ENCODE data around the gene TSSC4. TPM values are rescaled to one million over a fixed set of nuclear protein-coding genes. Genes with fewer than 3 reads are reported as not detected.

Gene TSSC4
- total RNA-seq, 1 donor from 2014 or later, result 37.6 TPM

DNA sequence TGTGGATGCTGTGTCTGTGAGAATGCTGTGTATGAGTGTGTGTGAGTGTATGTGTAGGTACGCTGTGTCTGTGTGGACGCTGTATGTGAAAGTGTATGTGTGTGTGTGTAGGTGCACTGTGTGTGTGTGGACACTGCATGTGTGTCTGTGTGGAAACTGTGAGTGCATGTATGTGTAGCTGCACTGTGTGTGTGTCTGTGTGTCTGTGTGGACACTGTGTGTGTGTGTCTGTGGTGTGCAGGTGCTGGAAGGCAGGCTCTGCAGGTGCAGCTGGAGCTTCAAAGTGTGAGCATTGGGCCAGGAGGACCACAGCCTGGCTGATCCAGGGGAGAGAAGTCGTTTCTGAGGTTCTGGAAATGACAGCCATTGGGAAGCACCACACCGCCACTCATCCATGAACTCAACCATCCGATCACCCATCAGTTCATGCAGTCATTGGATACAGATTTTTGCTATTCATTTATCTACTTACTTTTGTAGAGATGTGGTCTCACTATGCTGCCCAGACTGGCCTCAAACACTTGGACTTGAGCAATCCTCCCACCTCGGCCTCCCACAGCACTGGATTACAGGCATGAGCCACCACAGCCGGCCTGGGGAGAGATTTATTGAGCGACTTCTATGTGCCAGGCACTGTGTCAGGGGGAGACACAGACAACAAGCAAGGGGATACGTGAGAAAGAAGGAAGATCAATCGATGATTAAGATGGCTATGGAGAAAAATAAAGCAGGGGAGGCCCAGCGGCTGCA is 34.1 kb downstream of the TSSC4 start:
- Histone ChIP-seq H3K27ac (no peak overlapping the region), H3K27me3 (no peaks in the 10 kb centered on the region), H3K4me3 (no peak overlapping the region), H3K36me3 (no peaks in the 10 kb centered on the region), H3K9me3 (no peaks in the 10 kb centered on the region), H3K4me1 (no peaks in the 10 kb centered on the region)
- intact Hi-C loops (cut with DNase I), result no loop called here
- TF ChIP-seq POLR2AphosphoS5 (IDR thresholded peaks at IDR 0.05; ENCODE audit: insufficient read depth in 1 of 2, low read depth in 1 of 2) (no peak), POLR2A (IDR thresholded peaks at IDR 0.05) (no peak)
- TF ChIP-seq, protein P1, sequence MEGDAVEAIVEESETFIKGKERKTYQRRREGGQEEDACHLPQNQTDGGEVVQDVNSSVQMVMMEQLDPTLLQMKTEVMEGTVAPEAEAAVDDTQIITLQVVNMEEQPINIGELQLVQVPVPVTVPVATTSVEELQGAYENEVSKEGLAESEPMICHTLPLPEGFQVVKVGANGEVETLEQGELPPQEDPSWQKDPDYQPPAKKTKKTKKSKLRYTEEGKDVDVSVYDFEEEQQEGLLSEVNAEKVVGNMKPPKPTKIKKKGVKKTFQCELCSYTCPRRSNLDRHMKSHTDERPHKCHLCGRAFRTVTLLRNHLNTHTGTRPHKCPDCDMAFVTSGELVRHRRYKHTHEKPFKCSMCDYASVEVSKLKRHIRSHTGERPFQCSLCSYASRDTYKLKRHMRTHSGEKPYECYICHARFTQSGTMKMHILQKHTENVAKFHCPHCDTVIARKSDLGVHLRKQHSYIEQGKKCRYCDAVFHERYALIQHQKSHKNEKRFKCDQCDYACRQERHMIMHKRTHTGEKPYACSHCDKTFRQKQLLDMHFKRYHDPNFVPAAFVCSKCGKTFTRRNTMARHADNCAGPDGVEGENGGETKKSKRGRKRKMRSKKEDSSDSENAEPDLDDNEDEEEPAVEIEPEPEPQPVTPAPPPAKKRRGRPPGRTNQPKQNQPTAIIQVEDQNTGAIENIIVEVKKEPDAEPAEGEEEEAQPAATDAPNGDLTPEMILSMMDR (IDR thresholded peaks at IDR 0.05), result no peak
- DNase-seq (ENCODE audit: extremely low spot score in 2 of 2), result no peak

- H3K36me3 ChIP-seq, result no peaks in the 10 kb centered on the region
- no peak overlapping the region for H3K27ac ChIP-seq
- no peaks in the 10 kb centered on the region for H3K4me1 ChIP-seq
- no peak overlapping the region for H3K4me3 ChIP-seq
- intact Hi-C loops (cut with DNase I), result no loop called here
- TF ChIP-seq POLR2AphosphoS5 (IDR thresholded peaks at IDR 0.05; ENCODE audit: insufficient read depth in 1 of 2, low read depth in 1 of 2) (no peak), POLR2A (IDR thresholded peaks at IDR 0.05) (no peak)
- TF ChIP-seq, protein P1 (IDR thresholded peaks at IDR 0.05), result no peak
- H3K9me3 ChIP-seq, result no peaks in the 10 kb centered on the region
- no peaks in the 10 kb centered on the region for H3K27me3 ChIP-seq
- no peak for DNase-seq (ENCODE audit: extremely low spot score in 2 of 2)
Measured at GRCh38 chr11:2435288-2436012, 34.9 kb downstream of the TSSC4 start.

GRCh38 chr11:2436013-2436520 is 35.5 kb downstream of the TSSC4 start:
- TF ChIP-seq, protein P1 (IDR thresholded peaks at IDR 0.05), result no peak
- no peak for TF ChIP-seq POLR2A (IDR thresholded peaks at IDR 0.05)
- TF ChIP-seq POLR2AphosphoS5 (IDR thresholded peaks at IDR 0.05; ENCODE audit: insufficient read depth in 1 of 2, low read depth in 1 of 2), result no peak
- no peaks in the 10 kb centered on the region for H3K9me3 ChIP-seq
- no peaks in the 10 kb centered on the region for H3K4me1 ChIP-seq
- H3K27me3 ChIP-seq, result no peaks in the 10 kb centered on the region
- H3K36me3 ChIP-seq, result no peaks in the 10 kb centered on the region
- no peak overlapping the region for H3K27ac ChIP-seq
- no peak overlapping the region for H3K4me3 ChIP-seq
- intact Hi-C loops (cut with DNase I), result no loop called here
- DNase-seq (ENCODE audit: extremely low spot score in 2 of 2), result no peak

DNA sequence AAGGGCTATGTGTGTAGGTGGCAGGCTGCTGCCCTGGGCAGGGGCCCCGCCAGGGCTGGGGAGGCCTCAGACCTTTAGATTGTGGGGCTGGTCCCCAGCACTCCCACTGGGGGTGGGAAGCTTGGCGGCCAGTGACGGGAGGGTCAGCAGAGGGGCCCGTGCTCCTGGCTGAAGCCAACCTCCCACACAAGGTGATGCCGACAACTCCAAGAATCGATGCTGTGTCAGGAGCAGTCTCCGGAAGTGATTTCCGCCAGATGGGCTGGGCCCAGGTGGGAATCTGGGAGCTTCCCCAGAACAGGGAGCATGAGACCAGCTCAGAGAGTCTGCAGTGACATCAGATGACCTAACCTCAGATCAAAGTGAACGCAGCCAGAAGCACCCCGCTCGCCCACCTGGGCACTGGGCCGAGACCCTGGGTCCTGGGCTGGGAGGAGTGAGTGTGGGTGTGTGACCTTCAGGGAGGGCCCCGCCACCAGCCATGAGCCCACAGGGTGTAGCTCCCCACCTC is 36.0 kb downstream of the TSSC4 start:
- DNase-seq (ENCODE audit: extremely low spot score in 2 of 2), result no peak
- intact Hi-C loops (cut with DNase I), result no loop called here
- Histone ChIP-seq H3K4me1 (no peaks in the 10 kb centered on the region), H3K36me3 (no peaks in the 10 kb centered on the region), H3K27me3 (no peaks in the 10 kb centered on the region), H3K4me3 (no peak overlapping the region), H3K27ac (no peak overlapping the region), H3K9me3 (no peaks in the 10 kb centered on the region)
- TF ChIP-seq POLR2AphosphoS5 (IDR thresholded peaks at IDR 0.05; ENCODE audit: insufficient read depth in 1 of 2, low read depth in 1 of 2) (no peak), POLR2A (IDR thresholded peaks at IDR 0.05) (no peak)
- TF ChIP-seq, protein P1 (IDR thresholded peaks at IDR 0.05), result no peak
